BE2C (cell line): ENCODE data around the gene MLLT10.

ENCODE experiments used
- DNase-seq: peaks from one replicate; pipeline ENCODE4 v3.0.0-alpha.2; 2020
- H3K27me3 ChIP-seq: fragments of 250-450 bp; sonication (Bioruptor Pico); 2 replicates; pipeline ENCODE4 v1.5.1; 2020; ENCODE audit warnings: mild to moderate bottlenecking
- H3K36me3 ChIP-seq: fragments of 250-450 bp; sonication (Bioruptor Pico); 2 replicates; pipeline ENCODE4 v1.5.1; 2020; ENCODE audit warnings: mild to moderate bottlenecking
- H3K4me1 ChIP-seq: fragments of 250-450 bp; sonication (Bioruptor Pico); 2 replicates; pipeline ENCODE4 v1.5.1; 2020
- H3K4me3 ChIP-seq: 2 replicates; pipeline ENCODE4 v1.5.1; 2011; ENCODE audit warnings: low read depth, low read length
- H3K9me3 ChIP-seq: fragments of 250-450 bp; sonication (Bioruptor Pico); 2 replicates; pipeline ENCODE4 v1.5.1; 2020
- CTCF ChIP-seq: IDR thresholded peaks from 2 replicates; pipeline ENCODE4 v1.5.1; 2012; ENCODE audit warnings: mild to moderate bottlenecking, low read depth, low read length

The MLLT10 gene

GRCh38 chr10:21754410-21755011 is 220.5 kb downstream of the MLLT10 start:
- peak; percentile 78 for DNase-seq
- H3K4me1 ChIP-seq = 0 out of 2 replicates have a peak, but pooled peaks cover 2% of the 10 kb centered on the region
- H3K9me3 ChIP-seq = no peaks in the 10 kb centered on the region
- H3K36me3 ChIP-seq = no peaks in the 10 kb centered on the region; the same call in none of the 2 replicates
- H3K27me3 ChIP-seq = no peaks in the 10 kb centered on the region
- no peak overlapping the region for H3K4me3 ChIP-seq
- no peak for TF ChIP-seq CTCF

- Histone ChIP-seq H3K36me3 (no peaks in the 10 kb centered on the region; the same call in none of the 2 replicates), H3K9me3 (no peaks in the 10 kb centered on the region), H3K4me3 (no peak overlapping the region), H3K4me1 (no peaks in the 10 kb centered on the region), H3K27me3 (no peaks in the 10 kb centered on the region)
- no peak for DNase-seq
- TF ChIP-seq CTCF = no peak
Observed at GRCh38 chr10:21756707-21757106, 222.7 kb downstream of the MLLT10 start.

GRCh38 chr10:21757185-21757901 is 223.3 kb downstream of the MLLT10 start:
- TF ChIP-seq CTCF = no peak
- no peak overlapping the region for H3K4me3 ChIP-seq
- no peak for DNase-seq
- no peaks in the 10 kb centered on the region for H3K4me1 ChIP-seq
- no peaks in the 10 kb centered on the region for H3K9me3 ChIP-seq
- H3K36me3 ChIP-seq = no peaks in the 10 kb centered on the region; the same call in none of the 2 replicates
- no peaks in the 10 kb centered on the region for H3K27me3 ChIP-seq

GRCh38 chr10:21758239-21758638 is 224.2 kb downstream of the MLLT10 start:
- H3K27me3 ChIP-seq = no peaks in the 10 kb centered on the region
- no peaks in the 10 kb centered on the region; the same call in none of the 2 replicates for H3K36me3 ChIP-seq
- no peak for TF ChIP-seq CTCF
- H3K9me3 ChIP-seq = no peaks in the 10 kb centered on the region
- no peak overlapping the region for H3K4me3 ChIP-seq
- no peak for DNase-seq
- no peaks in the 10 kb centered on the region for H3K4me1 ChIP-seq

- H3K36me3 ChIP-seq = no peaks in the 10 kb centered on the region; the same call in none of the 2 replicates
- no peaks in the 10 kb centered on the region for H3K4me1 ChIP-seq
- TF ChIP-seq CTCF = no peak
- H3K27me3 ChIP-seq = no peaks in the 10 kb centered on the region
- H3K9me3 ChIP-seq = no peaks in the 10 kb centered on the region
- no peak overlapping the region for H3K4me3 ChIP-seq
- DNase-seq = no peak
Observed at GRCh38 chr10:21758696-21759095, 224.7 kb downstream of the MLLT10 start.

- no peak for DNase-seq
- Histone ChIP-seq H3K4me3 (no peak overlapping the region), H3K9me3 (no peaks in the 10 kb centered on the region), H3K4me1 (no peaks in the 10 kb centered on the region), H3K36me3 (no peaks in the 10 kb centered on the region; the same call in none of the 2 replicates), H3K27me3 (no peaks in the 10 kb centered on the region)
- TF ChIP-seq CTCF = no peak
Observed at GRCh38 chr10:21759232-21759631, 225.2 kb downstream of the MLLT10 start.
